ENCODE measurements around the gene NALCN.

GRCh38 chr13:101360525-101360924 lies 55.8 kb downstream of the NALCN start:
- TF ChIP-seq EZH2 (IDR thresholded peaks at IDR 0.05; ENCODE audit: insufficient read depth, low read length) = no peak
- no peak for TF ChIP-seq CTCF (IDR thresholded peaks at IDR 0.05; ENCODE audit: insufficient read depth, low read depth, low read length)

Measured in astrocyte (in vitro differentiated cells and primary cell).